Prostate gland (tissue), 2 donors: ENCODE data around the gene GPR108. TPM values are rescaled to one million over a fixed set of nuclear protein-coding genes. Genes with fewer than 3 reads are reported as not detected.

Source experiments
- DNase-seq: peaks from one replicate; pipeline ENCODE4 v3.0.0-alpha.2; 2019; ENCODE audit warnings: low spot score
- H3K27ac ChIP-seq, 2 donors: fragments of 200-600 bp; sonication (generic); 2 replicates each; pipeline ENCODE4 v1.5.1; 2017 to 2019
- H3K27me3 ChIP-seq: fragments of 200-600 bp; sonication (generic); replicated peaks from 2 replicates; pipeline ENCODE4 v1.5.1; 2019; ENCODE audit not compliant: insufficient read depth
- H3K36me3 ChIP-seq, 2 donors: fragments of 200-600 bp; sonication (generic); 1 replicate in 1 of 2; 2 replicates in 1 of 2; pipeline versions ENCODE4 v1.5.1 to v1.8.1; 2017 to 2019
- H3K4me1 ChIP-seq: fragments of 200-600 bp; sonication (generic); replicated peaks from 2 replicates; pipeline ENCODE4 v1.5.1; 2019
- H3K4me3 ChIP-seq, 2 donors: fragments of 200-600 bp; sonication (generic); 2 replicates each; pipeline ENCODE4 v1.5.1; 2017 to 2019
- H3K9me3 ChIP-seq: fragments of 200-600 bp; sonication (generic); 2 replicates; pipeline ENCODE4 v1.5.1; 2017
- CTCF ChIP-seq, 4 experiments: fragments of 200-600 bp in 2 of 4; fragments of 450-650 bp in 2 of 4; sonication (generic) in 2 of 4; IDR thresholded peaks; 1 replicate in 3 of 4; 2 replicates in 1 of 4; pipeline ENCODE4 v1.5.1; 2016 to 2019; ENCODE audit warnings: antibody characterized with exemption in 4 of 4, mild to moderate bottlenecking in 2 of 4, moderate library complexity in 2 of 4
- POLR2A ChIP-seq: fragments of 450-650 bp; IDR thresholded peaks from one replicate; pipeline ENCODE4 v1.6.1; 2016; ENCODE audit warnings: antibody characterized with exemption, mild to moderate bottlenecking
- POLR2AphosphoS5 ChIP-seq: sonication (generic); formaldehyde crosslinking; IDR thresholded peaks from one replicate; pipeline ENCODE4 v1.6.1; 2017; ENCODE audit warnings: antibody characterized with exemption
- WGBS: methylation state at CpG from one replicate; pipeline ENCODE4 v1.1.5; 2018; 5-methylcytosine and 5-hydroxymethylcytosine counted together
- intact Hi-C: fragments of 100-400 bp; cut with DNase I; formaldehyde crosslinking; loops from one replicate; pipeline ENCODE4 v1.14.2; 2022
- total RNA-seq, 2 donors: library from RNA; depleted of rRNA; stranded (reverse); fragments of >200 nt; gene quantifications; one replicate each; pipeline ENCODE4 v1.1.0, GENCODE V29; 2016

The GPR108 gene
- total RNA-seq, 2 donors from 2014 or later = 62.7 to 98.0 TPM

- WGBS = 99% methylated on average over 17 of the region's 17 CpGs
- no peak for DNase-seq
- TF ChIP-seq CTCF (IDR thresholded peaks at IDR 0.05) (no peak), POLR2AphosphoS5 (no peak), POLR2A (no peak)
Observed at GRCh38 chr19:6760606-6761005, 23.2 kb upstream of the GPR108 start.

GRCh38 chr19:6754653-6755463 is 17.5 kb upstream of the GPR108 start:
- intact Hi-C loops = loop anchor here (10.0 kb wide), 1 partner anchor 120 kb away; no protein-coding TSS in a partner anchor
- TF ChIP-seq CTCF (IDR thresholded peaks at IDR 0.05) (no peak), POLR2A (no peak), POLR2AphosphoS5 (no peak)
- 95% methylated on average over 22 of the region's 23 CpGs for WGBS

More at GRCh38 chr19:6760606-6761005, 23.2 kb upstream of the GPR108 start:
- Histone ChIP-seq H3K4me1 (no peaks in the 10 kb centered on the region), H3K27ac (no peak overlapping the region), H3K36me3 (peaks cover 0 to 3% of the 10 kb centered on the region in 2 donors), H3K9me3 (no peaks in the 10 kb centered on the region), H3K4me3 (no peak overlapping the region), H3K27me3 (no peaks in the 10 kb centered on the region)
- intact Hi-C loops = no loop called here

GRCh38 chr19:6754136-6754535 is 16.8 kb upstream of the GPR108 start:
- peaks cover 0 to 12% of the 10 kb centered on the region in 2 donors for H3K36me3 ChIP-seq
- 94% methylated on average over 22 of the region's 22 CpGs for WGBS
- H3K27ac ChIP-seq = no peak overlapping the region
- no peak overlapping the region for H3K4me3 ChIP-seq
- no peaks in the 10 kb centered on the region for H3K9me3 ChIP-seq
- no peak for TF ChIP-seq POLR2A
- TF ChIP-seq CTCF (IDR thresholded peaks at IDR 0.05) = no peak
- TF ChIP-seq POLR2AphosphoS5 = no peak
- no peaks in the 10 kb centered on the region for H3K27me3 ChIP-seq
- H3K4me1 ChIP-seq = no peaks in the 10 kb centered on the region
- intact Hi-C loops = loop anchor here (10.0 kb wide), 1 partner anchor 119 kb away; no protein-coding TSS in a partner anchor
- no peak for DNase-seq

More at GRCh38 chr19:6754653-6755463, 17.5 kb upstream of the GPR108 start:
- Histone ChIP-seq H3K4me1 (no peaks in the 10 kb centered on the region), H3K27ac (no peak overlapping the region), H3K9me3 (no peaks in the 10 kb centered on the region), H3K36me3 (peaks cover 3 to 9% of the 10 kb centered on the region in 2 donors), H3K4me3 (no peak overlapping the region), H3K27me3 (no peaks in the 10 kb centered on the region)
- DNase-seq = no peak

- H3K36me3 ChIP-seq = peaks cover 0 to 12% of the 10 kb centered on the region in 2 donors
Observed at GRCh38 chr19:6753178-6754031, 16.0 kb upstream of the GPR108 start.

More at GRCh38 chr19:6753178-6754031, 16.0 kb upstream of the GPR108 start:
- Histone ChIP-seq H3K27me3 (no peaks in the 10 kb centered on the region), H3K27ac (no peak overlapping the region), H3K4me3 (peak overlapping the region; percentile 3 to 18), H3K4me1 (no peaks in the 10 kb centered on the region), H3K9me3 (no peaks in the 10 kb centered on the region)
- 37% methylated on average over 48 of the region's 50 CpGs for WGBS
- intact Hi-C loops = loop anchor here (10.0 kb wide), 1 partner anchor 119 kb away; no protein-coding TSS in a partner anchor
- DNase-seq = no peak
- TF ChIP-seq CTCF (IDR thresholded peaks at IDR 0.05) = peak in 2 of 4 experiments; percentile 35 to 55
- TF ChIP-seq POLR2A = no peak
- peak; percentile 47 for TF ChIP-seq POLR2AphosphoS5
